GM19468 (cell line): ENCODE measurements around the gene CCDC188.
"Not testable (repeated sequence)": the region's sequence is repeated elsewhere in the genome, so short reads cannot be mapped to it uniquely, and the experiment has no call there.

Experiments used
- ATAC-seq: cut with Tn5 transposase; IDR thresholded peaks from one replicate; pipeline ENCODE4 v1.9.1; 2021; ENCODE audit warnings: mild to moderate bottlenecking, moderate library complexity, moderate number of reproducible peaks; ENCODE audit not compliant: unreplicated experiment; ENCODE audit errors: extremely low read depth

CCDC188 gene

DNA sequence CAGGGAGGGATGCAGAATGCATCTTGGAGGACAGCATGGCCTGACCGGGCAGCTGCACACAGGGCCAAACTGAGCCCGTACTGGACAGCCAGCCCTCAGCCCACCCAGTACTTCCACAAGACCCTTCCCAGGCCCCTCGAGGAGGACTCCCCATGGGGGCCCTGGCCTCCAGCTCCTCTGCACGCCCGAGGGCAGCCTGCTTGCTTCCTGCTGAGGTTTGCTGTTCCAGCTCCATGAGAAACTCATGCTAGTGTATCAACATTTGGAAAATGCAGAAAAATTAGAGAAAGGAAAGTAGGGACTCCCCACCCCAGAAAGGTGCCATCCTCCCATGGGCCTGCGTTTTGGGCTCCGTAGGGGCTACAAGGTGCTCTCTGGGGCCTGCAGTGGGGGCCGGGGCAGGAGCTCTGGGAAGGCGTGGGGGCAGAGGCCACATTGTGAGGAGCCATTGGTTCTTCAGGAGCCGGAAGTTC, 21.3 kb upstream of the CCDC188 start:
- ATAC-seq, result no peak

DNA sequence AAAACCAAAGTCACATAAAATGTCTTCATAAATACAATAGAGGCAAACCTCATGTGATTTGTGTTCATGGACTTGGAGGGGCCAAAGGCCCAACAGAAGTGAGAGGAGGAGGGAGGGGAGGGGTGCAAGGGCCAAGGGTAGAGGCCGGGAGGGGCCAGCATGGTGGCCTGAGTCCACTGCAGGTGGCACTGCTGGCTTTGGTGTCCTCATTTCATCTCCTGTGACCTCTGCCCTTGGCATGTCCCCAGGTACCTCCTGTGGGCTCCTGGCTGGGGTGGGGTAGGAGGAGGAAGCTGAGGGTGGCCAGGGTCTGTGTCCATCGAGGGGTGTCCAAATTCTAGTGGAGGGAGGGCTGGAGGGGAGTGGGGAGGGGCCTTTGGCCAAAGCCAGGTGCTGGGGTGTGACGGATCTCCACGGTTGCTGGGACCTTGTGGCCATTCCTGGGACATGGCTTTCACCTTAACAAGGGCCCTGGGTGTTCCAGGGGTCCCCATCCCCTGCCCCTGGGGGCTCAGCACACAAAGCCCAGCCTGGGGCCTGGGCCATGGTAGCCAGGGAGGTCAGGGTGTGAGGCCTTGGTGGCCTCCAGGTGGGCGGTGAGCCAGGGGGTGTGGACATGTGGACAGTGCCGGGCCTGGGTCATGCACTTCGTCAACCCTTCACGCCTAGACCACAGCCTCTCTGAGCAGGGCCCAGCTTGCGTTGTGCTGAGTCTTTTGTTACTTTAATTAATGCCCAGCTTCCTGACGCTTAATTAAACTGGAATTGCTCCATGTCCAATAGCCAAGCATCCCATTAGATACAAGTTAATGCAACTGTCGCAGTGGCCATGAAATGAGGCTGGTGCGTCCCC, 20.7 kb upstream of the CCDC188 start:
- ATAC-seq, result no peak

DNA sequence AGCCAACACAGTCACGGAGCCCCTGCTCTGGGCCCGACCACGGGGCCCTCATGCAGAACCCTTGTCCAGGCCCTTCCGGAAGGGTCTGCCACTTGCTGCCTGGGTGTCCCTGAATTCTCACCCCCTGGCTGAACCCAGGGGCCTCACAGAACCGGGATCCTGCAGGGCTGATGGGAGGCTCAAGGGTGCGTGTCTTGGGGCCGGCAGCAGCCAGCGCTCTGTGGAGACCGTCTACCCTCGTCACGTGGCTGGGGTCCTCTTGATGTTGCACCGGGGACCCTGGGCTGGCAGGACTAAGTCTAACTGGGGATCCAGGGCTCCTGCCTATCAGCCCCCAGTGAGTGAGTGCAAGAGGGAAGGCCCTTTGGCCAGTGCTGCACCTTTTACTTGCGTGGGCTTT, 19.3 kb upstream of the CCDC188 start:
- no peak for ATAC-seq

DNA sequence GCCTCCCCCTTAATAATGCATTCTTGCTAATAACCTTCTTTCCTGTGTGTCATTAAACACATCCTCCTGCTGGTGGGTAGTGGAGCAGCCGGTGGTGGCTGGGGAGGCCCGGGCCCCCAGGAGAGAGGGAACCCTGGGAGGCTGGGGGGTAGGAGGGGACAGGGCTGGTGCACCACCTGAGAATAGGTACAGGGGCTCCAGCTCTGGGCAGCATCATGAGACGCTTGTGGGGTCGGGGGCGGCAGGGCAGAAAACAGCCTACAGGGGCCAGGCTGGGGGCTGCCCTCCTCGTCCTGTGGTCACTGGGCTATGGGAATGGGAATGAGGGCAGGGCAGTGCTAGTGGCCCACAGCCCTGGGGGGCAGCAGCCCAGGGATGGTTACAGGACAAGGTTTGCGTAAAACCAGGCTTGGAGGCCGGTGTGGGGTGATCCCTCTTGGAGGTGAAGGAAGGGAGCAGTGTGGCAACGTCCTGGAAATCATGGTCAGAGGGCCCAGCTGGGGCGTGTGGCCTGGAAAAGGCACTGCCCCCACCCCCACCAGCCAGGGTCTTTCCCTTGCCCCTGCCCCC, 18.5 kb upstream of the CCDC188 start:
- ATAC-seq, result no peak

DNA sequence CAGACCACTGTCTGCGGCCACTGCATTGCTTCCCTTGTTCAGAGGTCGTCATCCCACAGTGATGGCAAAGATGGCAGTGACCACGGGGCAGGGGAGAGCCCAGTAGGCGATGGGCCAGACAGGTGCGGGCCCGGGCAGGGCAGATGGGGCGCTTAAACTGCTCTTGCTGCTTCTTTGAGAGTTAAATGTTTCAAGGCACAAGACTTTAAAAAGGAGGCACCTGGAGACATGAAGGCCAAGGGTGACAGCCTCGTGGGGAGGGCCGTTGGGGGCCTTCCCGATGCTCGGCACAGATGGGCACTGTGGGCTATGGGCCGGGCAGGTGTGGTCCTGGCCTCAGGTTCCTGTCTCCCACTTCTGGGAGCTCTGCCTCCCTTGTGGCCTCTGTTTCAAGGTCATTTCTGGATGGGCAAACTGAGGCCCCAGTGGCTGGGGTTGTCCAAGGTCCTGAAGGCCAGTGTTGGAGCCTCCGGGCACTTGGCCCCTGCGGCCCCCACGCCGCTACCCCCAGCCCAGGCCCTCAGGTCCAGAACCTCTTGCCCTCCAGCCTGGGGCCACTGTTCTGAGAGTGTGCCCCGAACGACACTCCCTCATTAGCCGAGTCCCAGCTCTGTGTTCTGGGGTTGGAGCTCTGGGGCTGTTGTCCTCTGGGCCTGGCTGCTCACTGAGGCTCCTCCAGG, 16.9 kb upstream of the CCDC188 start:
- no peak for ATAC-seq

DNA sequence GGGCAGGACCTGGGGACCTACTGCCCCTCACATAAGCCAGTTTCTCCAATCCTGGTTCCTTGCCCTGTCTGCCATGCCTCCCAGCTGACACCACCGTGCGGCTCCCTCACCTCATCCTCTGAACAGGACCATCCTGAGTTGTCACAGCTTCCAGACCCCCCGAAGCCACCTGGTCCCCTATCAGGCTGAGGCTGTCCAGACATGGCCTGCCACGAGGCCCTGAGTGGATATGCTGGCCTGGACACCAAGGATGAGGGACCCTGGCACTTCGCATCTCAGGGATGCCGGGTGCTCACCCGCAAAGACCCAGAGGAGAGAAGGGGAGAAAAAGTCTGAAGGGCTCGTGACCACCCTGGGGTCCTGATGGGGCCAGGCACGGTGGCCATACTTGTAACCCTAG, 15.8 kb upstream of the CCDC188 start:
- ATAC-seq, result no peak

DNA sequence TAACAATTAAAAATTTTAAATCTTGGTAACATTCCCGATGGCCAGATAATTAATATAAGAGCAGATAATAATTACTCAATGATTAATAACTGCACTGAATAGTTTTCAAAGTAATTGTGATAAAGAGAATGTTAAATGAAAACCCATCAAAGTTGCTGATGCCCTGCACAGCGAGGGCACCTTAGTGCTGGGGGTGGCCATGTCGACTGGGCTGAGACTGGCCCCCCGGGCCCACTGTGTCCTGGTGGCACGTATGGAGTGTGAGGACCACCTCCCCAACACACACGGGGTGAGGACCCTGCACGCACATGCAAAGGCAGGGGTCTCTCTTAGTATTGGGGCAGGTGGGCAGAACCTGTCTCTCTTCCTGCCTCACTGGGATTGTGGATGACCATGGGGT, 15.1 kb upstream of the CCDC188 start:
- no peak for ATAC-seq

DNA sequence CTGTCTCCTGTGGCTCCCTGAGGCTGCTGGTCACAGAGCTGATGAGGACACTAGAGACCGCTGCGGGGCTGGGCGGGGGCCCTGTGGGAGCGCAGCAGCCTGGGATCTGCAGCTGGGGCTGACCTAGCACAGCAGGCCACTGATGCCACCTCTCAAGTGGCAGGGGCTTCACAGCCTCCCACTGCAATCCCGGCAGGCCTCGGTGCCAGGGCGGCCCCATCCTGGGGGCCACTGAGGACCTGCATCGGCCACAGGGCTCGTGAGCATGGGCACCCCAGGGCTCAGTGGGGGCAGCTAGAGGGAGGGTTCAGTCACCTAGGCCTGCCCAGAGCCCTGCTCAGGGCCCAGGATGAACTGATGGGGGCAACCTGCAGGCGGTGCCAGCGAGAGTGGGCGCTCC, 14.6 kb upstream of the CCDC188 start:
- no peak for ATAC-seq

DNA sequence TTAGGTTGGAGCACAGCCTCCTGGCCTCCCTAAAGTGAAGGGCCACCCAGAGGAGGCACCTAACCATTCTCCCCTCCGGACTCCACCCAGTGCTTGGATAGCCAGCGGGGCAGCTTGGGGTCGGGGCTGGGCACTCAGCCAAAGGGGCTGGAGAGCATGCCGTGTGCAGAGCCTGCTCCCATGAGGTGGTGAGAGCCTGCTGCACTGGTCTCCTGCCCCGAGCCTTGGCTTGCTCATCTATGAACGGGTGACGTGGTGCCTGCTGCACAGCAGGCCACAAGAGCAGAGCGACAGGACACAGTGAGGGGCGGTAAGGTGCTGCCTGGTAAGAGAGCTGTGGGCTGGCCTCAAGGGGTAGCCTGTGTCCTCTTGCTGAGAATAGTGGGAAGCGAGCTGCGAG, 14.0 kb upstream of the CCDC188 start:
- ATAC-seq, result no peak

DNA sequence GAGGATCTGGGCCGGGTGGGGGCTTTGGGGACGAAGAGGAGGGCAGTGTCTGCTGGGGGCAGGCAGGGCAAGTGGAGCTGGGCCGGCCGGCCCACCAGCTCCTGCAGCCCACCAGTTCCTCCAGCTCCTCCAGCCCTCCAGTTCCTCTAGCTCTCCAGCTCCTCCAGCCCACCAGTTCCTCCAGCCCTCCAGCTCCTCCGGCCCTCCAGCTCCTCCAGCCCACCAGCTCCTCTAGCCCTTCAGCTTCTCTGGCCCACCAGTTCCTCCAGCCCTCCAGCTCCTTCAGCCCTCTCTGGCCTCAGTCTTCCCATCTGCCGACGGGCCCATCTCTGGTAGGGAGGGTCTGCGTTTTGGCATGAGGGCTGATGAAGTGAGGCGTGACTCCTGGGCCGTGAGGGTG, 9.2 kb upstream of the CCDC188 start:
- no peak for ATAC-seq

DNA sequence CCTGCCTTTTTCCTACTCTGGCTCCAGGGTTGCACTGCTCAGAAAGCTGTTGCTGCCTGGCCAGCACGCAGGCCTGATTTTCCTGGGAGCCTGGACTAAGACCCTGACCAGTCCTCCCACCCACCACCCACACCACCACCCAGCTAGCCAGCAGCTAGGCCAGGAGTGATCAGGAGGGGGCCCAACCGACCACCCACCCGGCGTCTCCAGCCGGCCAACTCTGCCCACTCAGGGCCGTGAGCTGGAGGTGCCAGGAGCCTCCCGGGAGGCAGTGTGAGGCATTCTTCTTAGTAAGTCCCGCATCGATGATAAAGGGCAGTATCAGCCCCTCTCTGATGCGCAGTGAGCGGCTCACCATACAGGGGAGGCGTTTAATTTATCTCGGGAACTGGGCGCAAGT, 8.7 kb upstream of the CCDC188 start:
- ATAC-seq, result not testable (repeated sequence)

DNA sequence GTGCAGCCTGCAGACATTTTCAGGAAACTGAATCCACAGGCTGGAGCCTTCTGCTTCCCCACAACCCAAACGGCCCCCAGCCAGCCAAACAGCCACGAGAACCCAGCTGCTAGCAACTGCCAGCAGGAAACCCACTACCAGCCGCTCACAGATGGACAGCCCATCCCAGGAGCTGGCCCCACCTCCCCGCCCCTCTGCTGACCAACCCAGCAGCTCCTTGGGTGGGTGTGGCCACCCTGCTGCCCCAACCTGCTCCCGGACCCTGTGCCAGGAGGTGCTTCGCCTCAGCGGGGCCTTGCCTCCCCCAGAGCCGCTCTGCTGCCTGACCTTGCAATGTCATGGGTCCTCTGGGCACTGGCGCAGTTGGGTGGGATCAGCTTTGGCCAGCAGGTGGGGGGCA, 8.2 kb upstream of the CCDC188 start:
- ATAC-seq, result no peak

DNA sequence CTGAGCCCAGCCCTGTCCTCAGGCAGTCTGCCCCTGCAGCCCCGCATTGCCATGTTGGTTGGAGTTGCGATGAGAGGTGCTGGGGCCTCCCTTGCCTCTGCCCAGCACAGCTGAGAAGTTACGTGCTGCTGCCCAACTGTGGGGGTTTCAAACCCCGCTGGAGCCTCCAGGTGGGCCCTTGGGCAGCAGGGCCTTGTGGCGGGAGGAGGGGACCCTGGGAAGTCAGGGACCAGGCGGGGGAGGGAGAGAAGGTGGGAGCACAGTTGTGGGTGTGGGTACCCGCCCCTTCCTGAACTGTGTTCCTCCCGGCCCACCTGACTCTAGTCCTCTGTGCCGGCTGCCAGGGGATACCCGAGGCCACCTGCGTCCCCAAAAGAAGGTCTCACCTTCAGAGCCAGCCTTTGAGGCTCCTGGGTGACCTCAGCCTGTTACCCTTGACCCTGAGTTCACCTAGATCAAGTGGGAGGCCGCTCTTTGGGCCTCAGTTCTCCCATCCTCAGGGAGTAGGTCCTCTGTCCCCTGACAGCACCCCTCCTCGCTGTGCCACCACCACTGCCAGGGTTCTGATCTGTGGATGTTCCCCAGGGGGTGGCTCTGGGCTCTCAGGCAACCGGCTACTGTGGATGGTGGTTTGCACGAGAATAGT, 7.7 kb upstream of the CCDC188 start:
- no peak for ATAC-seq

DNA sequence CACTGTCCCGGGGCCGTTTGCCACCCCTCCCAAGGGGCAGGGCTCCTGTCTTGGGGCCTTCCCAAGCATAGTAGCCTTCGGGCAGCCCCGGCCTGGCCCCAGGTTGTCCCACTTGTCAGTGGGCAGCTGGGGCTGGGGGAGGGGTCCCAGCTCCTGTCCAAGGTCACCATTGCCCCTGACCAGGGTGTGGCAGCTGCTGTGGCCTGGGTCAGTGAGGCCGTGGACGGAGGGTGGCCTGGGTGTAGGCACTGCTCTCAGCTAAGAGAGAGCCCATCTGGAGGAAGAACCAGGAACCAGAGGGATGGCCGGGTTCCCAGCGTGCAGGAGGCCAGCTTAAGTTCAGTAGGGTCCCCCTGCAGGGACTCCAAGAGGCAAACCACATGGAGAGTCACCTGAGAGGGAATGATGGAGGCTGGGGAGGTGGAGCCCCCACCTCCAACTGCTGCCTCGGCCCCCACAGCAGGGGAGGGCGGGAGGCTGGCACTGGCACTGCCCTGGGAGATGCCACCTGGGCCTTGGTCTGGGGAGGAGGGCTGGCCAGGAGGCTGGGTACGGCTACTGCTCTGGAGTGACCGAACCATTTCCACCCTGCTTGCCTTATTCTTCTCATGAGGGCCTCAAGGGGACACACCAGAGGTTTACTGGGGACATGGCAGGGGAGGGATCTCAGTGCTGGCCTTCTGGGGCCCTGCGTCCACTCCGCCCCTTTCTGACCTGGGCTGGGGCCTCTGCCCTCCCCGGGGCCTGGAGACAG, 6.8 kb upstream of the CCDC188 start:
- ATAC-seq, result no peak

DNA sequence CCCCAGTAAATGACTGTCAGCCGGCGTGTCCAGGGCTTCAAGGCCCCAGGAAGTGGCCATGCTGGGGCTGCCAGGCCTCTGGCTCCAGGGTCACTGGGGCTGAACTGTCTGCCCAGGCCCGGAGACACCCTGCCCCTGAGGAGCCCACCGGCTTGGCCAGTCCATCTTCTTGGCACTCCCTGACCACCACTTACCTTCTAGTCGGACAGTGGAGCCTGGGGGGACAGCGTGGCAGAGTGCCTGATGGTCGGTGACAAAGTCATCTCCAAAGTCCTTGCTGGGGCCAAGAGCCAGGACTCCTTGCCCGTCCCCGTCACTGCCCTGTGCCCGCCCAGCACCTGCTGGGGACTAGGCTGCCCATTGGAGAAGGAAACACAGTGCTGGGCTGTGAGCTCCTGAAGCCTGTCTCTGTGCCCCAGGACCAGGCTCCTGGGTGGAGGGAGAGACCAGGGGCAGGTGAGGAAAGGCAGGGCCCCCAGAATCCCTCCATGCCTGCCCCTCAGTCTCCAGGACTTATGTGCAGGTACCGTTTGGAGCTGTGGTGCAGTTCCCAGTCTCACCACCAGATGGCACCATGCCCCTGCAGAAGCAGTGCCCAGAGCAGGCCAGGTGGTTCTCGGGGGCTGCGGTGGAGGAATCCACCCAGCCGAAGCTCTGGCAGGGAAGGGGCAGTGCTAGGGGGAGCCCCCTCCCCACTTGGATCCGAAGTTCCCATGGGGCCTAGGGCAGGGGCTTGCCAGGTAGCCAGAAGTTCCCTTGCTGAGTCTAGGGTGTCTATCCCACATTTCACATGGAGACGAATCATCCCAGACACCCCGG, 6.0 kb upstream of the CCDC188 start:
- ATAC-seq, result no peak

DNA sequence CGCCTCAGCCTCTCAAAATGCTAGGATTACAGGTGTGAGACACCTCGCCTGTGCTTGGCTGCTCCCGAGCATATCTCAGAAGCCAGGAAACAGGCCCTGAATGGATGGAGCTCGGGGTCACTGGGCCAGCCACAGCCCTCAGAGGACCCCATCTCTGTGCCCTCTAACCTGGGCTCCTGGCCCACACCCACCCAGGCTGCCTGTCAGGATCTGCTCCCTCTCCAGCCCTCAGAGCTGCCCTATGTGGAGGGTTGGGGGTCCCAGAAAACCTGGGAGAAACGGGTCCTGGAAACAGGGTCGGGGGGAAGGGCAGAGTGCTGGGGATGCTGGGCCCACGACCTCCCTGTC, 5.2 kb upstream of the CCDC188 start:
- no peak for ATAC-seq

DNA sequence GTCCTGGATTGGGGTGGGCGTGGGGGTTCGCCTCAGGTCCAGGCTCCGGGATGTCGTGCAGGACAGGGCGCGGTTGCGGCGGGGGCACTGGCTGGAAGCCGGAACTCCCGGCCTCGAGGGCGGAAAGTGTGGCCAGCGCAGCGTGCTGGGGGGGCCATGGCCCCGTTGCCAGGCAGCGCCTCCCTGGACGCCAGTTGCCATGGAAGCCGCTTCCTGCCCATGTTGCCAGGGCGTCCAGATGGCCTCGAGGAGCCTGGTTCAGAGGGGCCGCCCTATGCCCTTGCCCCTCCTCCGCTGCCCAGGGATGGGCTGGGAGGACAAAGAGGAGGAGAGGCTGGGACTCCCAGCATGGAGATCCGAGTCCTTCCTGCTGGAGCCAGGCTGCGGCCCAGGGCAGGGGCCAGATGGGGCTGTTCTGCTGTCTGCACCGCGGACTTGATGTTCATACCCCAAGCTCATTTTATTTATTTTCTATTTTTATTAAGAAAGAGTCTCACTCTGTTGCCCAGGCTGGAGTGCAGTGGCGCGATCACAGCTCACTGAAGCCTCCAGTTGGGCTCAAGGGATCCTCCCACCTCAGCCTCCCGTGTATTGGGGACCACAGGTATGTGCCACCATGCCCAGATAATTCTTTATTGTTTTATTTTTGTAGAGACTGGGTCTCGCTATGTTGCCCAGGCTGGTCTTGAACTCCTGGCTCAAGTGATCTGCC, 4.6 kb upstream of the CCDC188 start:
- ATAC-seq, result no peak

DNA sequence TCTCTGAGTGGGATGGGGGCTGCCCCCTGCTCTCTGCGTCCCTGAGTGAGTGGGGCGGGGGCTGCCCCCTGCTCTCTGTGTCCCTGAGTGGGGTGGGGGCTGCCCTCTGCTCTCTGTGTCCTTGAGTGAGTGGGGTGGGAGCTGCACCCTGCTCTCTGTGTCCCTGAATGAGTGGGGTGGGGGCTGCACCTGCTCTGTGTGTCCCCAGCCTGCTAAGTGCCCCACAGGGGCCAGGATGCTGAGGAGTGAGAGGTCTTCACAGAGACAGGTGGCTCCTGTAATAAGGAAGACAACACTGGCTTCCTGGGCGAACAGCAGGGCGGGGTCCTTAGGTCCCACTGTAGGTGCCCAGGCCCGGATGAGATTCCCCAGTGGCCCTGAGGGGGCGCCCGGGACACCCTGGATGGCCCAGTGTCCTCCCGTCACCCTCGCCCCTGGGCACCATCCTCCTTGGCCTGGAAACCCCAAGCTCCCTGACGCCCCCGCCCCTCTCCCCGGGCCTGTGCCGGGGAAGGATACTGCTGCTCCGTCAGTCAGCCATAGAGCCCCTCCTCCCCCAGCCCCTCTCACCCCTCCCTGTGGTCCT, 3.8 kb upstream of the CCDC188 start:
- ATAC-seq, result no peak
